IPS-15b (cell line): ENCODE results near the gene WDR88.

Experiments
- H3K27me3 ChIP-seq: one replicate; pipeline ENCODE4 v1.6.1; 2013; ENCODE audit warnings: low read length; ENCODE audit not compliant: control insufficient read depth, insufficient read depth
- H3K36me3 ChIP-seq: one replicate; pipeline ENCODE4 v1.6.1; 2013; ENCODE audit warnings: low read length; ENCODE audit not compliant: control insufficient read depth, insufficient read depth
- H3K4me1 ChIP-seq: one replicate; pipeline ENCODE4 v1.6.1; 2013; ENCODE audit warnings: mild to moderate bottlenecking, low read length; ENCODE audit not compliant: control insufficient read depth, insufficient read depth
- H3K4me3 ChIP-seq: one replicate; pipeline ENCODE4 v1.5.1; 2013; ENCODE audit warnings: low read depth, low read length
- H3K9ac ChIP-seq: one replicate; pipeline ENCODE4 v1.6.1; 2013; ENCODE audit warnings: low read depth, mild to moderate bottlenecking, low read length
- H3K9me3 ChIP-seq: one replicate; pipeline ENCODE4 v1.6.1; 2013; ENCODE audit warnings: mild to moderate bottlenecking, low read length; ENCODE audit not compliant: control insufficient read depth, insufficient read depth

The WDR88 gene

GRCh38 chr19:33132021-33132420 lies at the start of gene WDR88:
Gene WDR88, plus strand, starts transcription at chr19:33132114. Its CDS starts 56 bp downstream, at chr19:33132170.
- Histone ChIP-seq H3K9me3 (no peaks in the 10 kb centered on the region), H3K9ac (no peak within 1 kb of the TSS), H3K27me3 (no peaks in the 10 kb centered on the region)

GRCh38 chr19:33085570-33086128 lies 46.3 kb upstream of the WDR88 start:
- Histone ChIP-seq H3K4me3 (no peak overlapping the region), H3K4me1 (peaks cover 3% of the 10 kb centered on the region), H3K36me3 (peaks cover 1% of the 10 kb centered on the region), H3K27me3 (no peaks in the 10 kb centered on the region), H3K9me3 (no peaks in the 10 kb centered on the region), H3K9ac (no peak overlapping the region)

More at GRCh38 chr19:33132021-33132420, at the start of gene WDR88:
- Histone ChIP-seq H3K36me3 (peaks cover 3% of the 10 kb centered on the region), H3K4me3 (no peak within 1 kb of the TSS), H3K4me1 (no peaks in the 10 kb centered on the region)

- Histone ChIP-seq H3K27me3 (no peaks in the 10 kb centered on the region), H3K9ac (no peak overlapping the region), H3K36me3 (peaks cover 9% of the 10 kb centered on the region), H3K9me3 (no peaks in the 10 kb centered on the region), H3K4me1 (peaks cover 2% of the 10 kb centered on the region), H3K4me3 (no peak overlapping the region)
Observed at GRCh38 chr19:33086955-33087354, 45.0 kb upstream of the WDR88 start.

- H3K4me1 ChIP-seq = no peaks in the 10 kb centered on the region
- no peaks in the 10 kb centered on the region for H3K27me3 ChIP-seq
- no peaks in the 10 kb centered on the region for H3K9me3 ChIP-seq
- H3K4me3 ChIP-seq = no peak overlapping the region
- no peak overlapping the region for H3K9ac ChIP-seq
- H3K36me3 ChIP-seq = peaks cover 15% of the 10 kb centered on the region
Observed at GRCh38 chr19:33089010-33089409, 42.9 kb upstream of the WDR88 start.

- peaks cover 21% of the 10 kb centered on the region for H3K36me3 ChIP-seq
- H3K27me3 ChIP-seq = no peaks in the 10 kb centered on the region
- no peak overlapping the region for H3K4me3 ChIP-seq
- no peaks in the 10 kb centered on the region for H3K4me1 ChIP-seq
- H3K9ac ChIP-seq = no peak overlapping the region
- no peaks in the 10 kb centered on the region for H3K9me3 ChIP-seq
Observed at GRCh38 chr19:33090179-33090578, 41.7 kb upstream of the WDR88 start.

- Histone ChIP-seq H3K27me3 (no peaks in the 10 kb centered on the region), H3K9me3 (no peaks in the 10 kb centered on the region), H3K4me1 (no peaks in the 10 kb centered on the region), H3K36me3 (peaks cover 32% of the 10 kb centered on the region), H3K4me3 (no peak overlapping the region), H3K9ac (no peak overlapping the region)
Observed at GRCh38 chr19:33093420-33094210, 38.3 kb upstream of the WDR88 start.

GRCh38 chr19:33094436-33095067 lies 37.4 kb upstream of the WDR88 start:
- H3K4me3 ChIP-seq = no peak overlapping the region
- no peaks in the 10 kb centered on the region for H3K4me1 ChIP-seq
- H3K9me3 ChIP-seq = no peaks in the 10 kb centered on the region
- no peak overlapping the region for H3K9ac ChIP-seq
- H3K36me3 ChIP-seq = peaks cover 32% of the 10 kb centered on the region
- H3K27me3 ChIP-seq = no peaks in the 10 kb centered on the region

- H3K9ac ChIP-seq = no peak overlapping the region
- no peaks in the 10 kb centered on the region for H3K27me3 ChIP-seq
- H3K4me3 ChIP-seq = no peak overlapping the region
- no peaks in the 10 kb centered on the region for H3K4me1 ChIP-seq
- peaks cover 27% of the 10 kb centered on the region for H3K36me3 ChIP-seq
- H3K9me3 ChIP-seq = no peaks in the 10 kb centered on the region
Observed at GRCh38 chr19:33096005-33096404, 35.9 kb upstream of the WDR88 start.

GRCh38 chr19:33098055-33098534 lies 33.8 kb upstream of the WDR88 start:
- no peaks in the 10 kb centered on the region for H3K4me1 ChIP-seq
- H3K36me3 ChIP-seq = peaks cover 19% of the 10 kb centered on the region
- no peaks in the 10 kb centered on the region for H3K9me3 ChIP-seq
- H3K9ac ChIP-seq = no peak overlapping the region
- no peaks in the 10 kb centered on the region for H3K27me3 ChIP-seq
- no peak overlapping the region for H3K4me3 ChIP-seq

- Histone ChIP-seq H3K4me1 (no peaks in the 10 kb centered on the region), H3K27me3 (no peaks in the 10 kb centered on the region), H3K9me3 (no peaks in the 10 kb centered on the region), H3K4me3 (no peak overlapping the region), H3K36me3 (peaks cover 9% of the 10 kb centered on the region), H3K9ac (no peak overlapping the region)
Observed at GRCh38 chr19:33100894-33101644, 30.8 kb upstream of the WDR88 start.

- Histone ChIP-seq H3K4me3 (no peak overlapping the region), H3K27me3 (no peaks in the 10 kb centered on the region), H3K4me1 (no peaks in the 10 kb centered on the region), H3K36me3 (peaks cover 11% of the 10 kb centered on the region), H3K9ac (no peak overlapping the region), H3K9me3 (no peaks in the 10 kb centered on the region)
Observed at GRCh38 chr19:33102893-33103292, 29.0 kb upstream of the WDR88 start.
